Activated naive CD4-positive, alpha-beta T cell treated with anti-CD3 and anti-CD28 coated beads, Interleukin-2, amount 10 ng/mL, durations not matched to agents 7 days and 5 days (primary cell): Measurements from ENCODE around the gene PKDREJ.
"Not testable (repeated sequence)": the region's sequence is repeated elsewhere in the genome, so short reads cannot be mapped to it uniquely, and the experiment has no call there.

Experiments
- CTCF ChIA-PET: fragments of 350-600 bp; sonication (Branson Sonifier 250); formaldehyde crosslinking; loops from one replicate; lab custom pipeline; 2021; ENCODE audit warnings: antibody characterized with exemption; lab: Charles Lee
- DNase-seq: peaks from one replicate; pipeline ENCODE4 v3.0.0-alpha.2; 2020
- H3K27ac Mint-ChIP-seq: one replicate; pipeline ENCODE4 v1.8.0; 2021; ENCODE audit warnings: mild to moderate bottlenecking, moderate library complexity, mixed read lengths
- H3K27me3 Mint-ChIP-seq: one replicate; pipeline ENCODE4 v1.8.0; 2021; ENCODE audit warnings: mild to moderate bottlenecking, mixed read lengths
- H3K36me3 Mint-ChIP-seq: one replicate; pipeline ENCODE4 v1.8.0; 2021; ENCODE audit warnings: mixed read lengths
- H3K4me1 Mint-ChIP-seq: one replicate; pipeline ENCODE4 v1.8.0; 2021; ENCODE audit warnings: mixed read lengths
- H3K4me3 Mint-ChIP-seq: one replicate; pipeline ENCODE4 v1.8.0; 2021; ENCODE audit warnings: mild to moderate bottlenecking, moderate library complexity, mixed read lengths
- H3K9me3 Mint-ChIP-seq: one replicate; pipeline ENCODE4 v1.8.0; 2021; ENCODE audit warnings: mixed read lengths

PKDREJ gene

DNA sequence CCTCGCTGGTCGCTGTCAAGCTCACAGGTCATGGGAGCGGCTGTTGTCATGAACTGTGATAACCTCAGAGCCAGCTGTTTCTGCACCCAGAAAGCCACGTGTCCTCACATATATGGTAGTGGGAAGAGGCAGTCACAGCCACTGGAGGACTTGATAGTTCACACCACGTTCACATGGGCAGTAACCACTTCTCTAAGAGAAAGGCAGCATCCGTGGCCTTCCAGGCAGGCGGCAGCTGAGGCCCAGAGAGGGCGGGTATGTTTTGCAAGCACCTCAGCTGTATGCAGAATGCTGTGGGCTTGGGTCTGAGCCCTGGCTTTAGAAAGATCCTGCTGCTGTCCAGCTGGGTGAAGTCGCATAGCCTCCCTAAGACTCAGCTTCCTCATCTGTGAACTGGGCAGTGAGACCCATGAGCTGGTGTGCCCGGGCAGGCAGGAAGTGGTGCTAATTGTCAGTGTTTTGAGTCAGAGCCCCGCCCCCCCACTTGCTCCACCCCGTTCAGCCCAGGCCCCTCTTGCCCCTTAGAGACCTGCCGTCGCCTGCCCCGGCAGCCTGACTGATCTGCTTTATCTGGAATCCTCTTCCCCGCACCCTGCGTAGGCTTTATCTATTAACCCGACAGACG lies 18.0 kb upstream of the PKDREJ start:
- H3K36me3 Mint-ChIP-seq: peaks cover 12% of the 10 kb centered on the region
- DNase-seq: no peak

DNA sequence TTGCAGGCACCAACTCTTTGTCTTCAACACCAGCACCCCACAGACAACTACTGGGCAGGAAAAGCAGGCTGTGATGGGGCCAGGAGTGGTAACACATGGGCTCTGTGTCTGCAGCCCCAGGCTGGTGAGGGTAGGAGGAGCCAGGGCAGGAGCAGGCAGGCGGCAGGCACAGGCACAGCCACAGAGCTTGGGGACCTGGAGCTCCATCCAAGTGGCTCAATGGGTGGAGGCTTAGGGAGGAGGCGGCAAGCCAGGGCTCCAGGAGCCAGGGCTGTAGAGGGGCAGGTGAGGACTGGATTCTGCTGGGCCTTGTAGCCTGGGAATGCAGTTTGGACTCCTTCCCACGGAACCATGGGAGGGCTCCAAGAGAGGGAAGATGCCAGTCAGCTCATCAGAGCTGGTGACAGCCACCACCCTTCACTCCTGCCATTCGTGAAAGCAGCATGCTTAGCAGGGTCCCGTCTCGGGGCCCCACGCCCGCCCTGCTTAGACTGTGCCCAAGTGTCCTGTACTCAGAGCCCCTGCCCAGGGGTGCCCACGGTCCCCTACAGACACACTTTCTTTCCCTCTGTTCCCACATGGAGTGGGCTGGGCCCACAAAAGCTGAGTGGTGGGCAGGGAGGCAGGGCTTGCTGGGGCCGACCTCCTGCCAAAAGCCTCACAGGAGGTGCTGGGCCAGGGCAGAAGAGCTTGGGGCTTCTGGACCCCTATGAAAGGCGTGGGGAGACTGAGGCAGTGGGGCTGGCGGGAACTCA lies 17.1 kb upstream of the PKDREJ start:
- peaks cover 3% of the 10 kb centered on the region for H3K9me3 Mint-ChIP-seq
- peaks cover 17% of the 10 kb centered on the region for H3K36me3 Mint-ChIP-seq
- H3K4me1 Mint-ChIP-seq: peaks cover 2% of the 10 kb centered on the region
- no peak overlapping the region for H3K27ac Mint-ChIP-seq
- CTCF ChIA-PET: no interaction called here
- H3K27me3 Mint-ChIP-seq: no peaks in the 10 kb centered on the region
- no peak overlapping the region for H3K4me3 Mint-ChIP-seq
- DNase-seq: no peak

More for the DNA sequence above, 18.0 kb upstream of the PKDREJ start:
- CTCF ChIA-PET: no interaction called here
- no peaks in the 10 kb centered on the region for H3K27me3 Mint-ChIP-seq
- no peaks in the 10 kb centered on the region for H3K9me3 Mint-ChIP-seq
- peaks cover 2% of the 10 kb centered on the region for H3K4me1 Mint-ChIP-seq
- H3K4me3 Mint-ChIP-seq: no peak overlapping the region
- no peak overlapping the region for H3K27ac Mint-ChIP-seq

DNA sequence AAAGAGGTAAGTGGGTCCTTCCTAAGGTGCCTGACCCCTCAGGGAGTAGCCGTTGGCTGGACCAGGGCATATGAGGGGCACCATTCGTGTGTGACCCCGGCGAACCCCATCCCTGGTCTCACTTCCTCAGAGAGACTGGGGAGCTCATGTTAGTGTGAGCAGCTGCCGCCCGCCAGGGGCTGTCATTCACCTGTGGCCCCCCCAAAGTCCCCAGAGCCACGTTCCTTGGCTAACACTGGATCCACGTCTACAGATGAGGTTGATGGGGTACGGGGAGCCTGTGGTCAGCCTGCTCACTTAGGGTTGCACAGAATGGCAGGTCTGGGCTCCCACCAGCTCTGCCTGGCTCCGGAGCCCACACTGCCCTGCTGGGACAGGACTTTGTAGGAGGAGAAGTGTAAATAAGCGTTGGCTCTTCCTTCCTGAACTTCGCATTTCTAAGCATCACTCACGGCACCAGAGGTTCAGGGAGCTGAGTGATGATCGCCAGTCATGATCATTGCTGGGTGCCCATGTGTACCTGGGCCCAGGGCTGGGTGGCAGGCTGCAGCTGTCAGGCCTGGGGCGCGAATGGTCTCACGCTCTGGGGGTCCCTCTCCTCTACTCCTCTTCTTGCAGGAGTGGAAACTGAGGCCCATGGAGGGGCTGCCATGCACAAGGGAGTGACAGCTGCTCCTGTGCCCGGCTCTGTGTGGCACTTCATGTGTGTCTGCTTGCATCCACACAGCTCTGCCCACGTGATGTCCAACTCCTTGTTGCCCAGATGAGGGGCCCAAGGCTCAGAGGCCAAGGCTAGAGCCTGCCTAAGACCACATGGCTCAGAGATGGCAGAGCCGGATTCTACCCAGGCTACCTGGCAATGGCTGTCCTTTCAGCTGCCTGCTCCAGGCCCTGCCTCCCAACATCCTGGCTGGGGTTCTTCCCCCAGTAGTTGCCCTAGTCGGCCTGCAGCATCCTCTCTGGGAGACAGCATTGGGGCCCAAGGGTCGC lies 15.8 kb upstream of the PKDREJ start:
- CTCF ChIA-PET: no interaction called here
- Mint-ChIP-seq H3K4me1 (peaks cover 2% of the 10 kb centered on the region), H3K4me3 (no peak overlapping the region)

DNA sequence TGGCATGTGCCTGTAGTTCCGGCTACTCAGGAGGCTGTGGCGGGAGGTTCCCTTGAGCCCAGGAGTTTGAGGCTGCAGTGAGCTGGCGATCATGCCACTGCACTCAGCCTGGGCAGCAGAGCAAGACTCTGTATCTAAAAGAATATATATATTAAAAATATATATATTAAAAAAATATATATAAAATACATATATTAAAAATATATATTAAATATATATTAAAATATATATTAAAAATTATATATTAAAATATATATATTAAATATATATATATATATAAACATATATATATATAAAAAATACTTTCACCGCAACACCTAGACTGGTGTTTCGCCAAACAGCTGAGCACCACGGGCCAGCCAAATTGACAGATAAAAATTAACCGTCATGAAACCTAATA lies 13.4 kb upstream of the PKDREJ start:
- no peak overlapping the region for H3K4me3 Mint-ChIP-seq
- no peak overlapping the region for H3K27ac Mint-ChIP-seq
- no peak for DNase-seq
- H3K9me3 Mint-ChIP-seq: peaks cover 3% of the 10 kb centered on the region
- H3K27me3 Mint-ChIP-seq: no peaks in the 10 kb centered on the region
- CTCF ChIA-PET: interaction anchor here (0.7 to 0.9 kb wide), 2 partner anchors 155 to 232 kb away, joined by 3 to 4 read pairs; no protein-coding TSS in a partner anchor
- H3K4me1 Mint-ChIP-seq: peaks cover 2% of the 10 kb centered on the region
- H3K36me3 Mint-ChIP-seq: peaks cover 9% of the 10 kb centered on the region

More for the DNA sequence above, 15.8 kb upstream of the PKDREJ start:
- H3K27me3 Mint-ChIP-seq: no peaks in the 10 kb centered on the region
- H3K36me3 Mint-ChIP-seq: peaks cover 10% of the 10 kb centered on the region
- peaks cover 3% of the 10 kb centered on the region for H3K9me3 Mint-ChIP-seq
- no peak overlapping the region for H3K27ac Mint-ChIP-seq
- DNase-seq: no peak

DNA sequence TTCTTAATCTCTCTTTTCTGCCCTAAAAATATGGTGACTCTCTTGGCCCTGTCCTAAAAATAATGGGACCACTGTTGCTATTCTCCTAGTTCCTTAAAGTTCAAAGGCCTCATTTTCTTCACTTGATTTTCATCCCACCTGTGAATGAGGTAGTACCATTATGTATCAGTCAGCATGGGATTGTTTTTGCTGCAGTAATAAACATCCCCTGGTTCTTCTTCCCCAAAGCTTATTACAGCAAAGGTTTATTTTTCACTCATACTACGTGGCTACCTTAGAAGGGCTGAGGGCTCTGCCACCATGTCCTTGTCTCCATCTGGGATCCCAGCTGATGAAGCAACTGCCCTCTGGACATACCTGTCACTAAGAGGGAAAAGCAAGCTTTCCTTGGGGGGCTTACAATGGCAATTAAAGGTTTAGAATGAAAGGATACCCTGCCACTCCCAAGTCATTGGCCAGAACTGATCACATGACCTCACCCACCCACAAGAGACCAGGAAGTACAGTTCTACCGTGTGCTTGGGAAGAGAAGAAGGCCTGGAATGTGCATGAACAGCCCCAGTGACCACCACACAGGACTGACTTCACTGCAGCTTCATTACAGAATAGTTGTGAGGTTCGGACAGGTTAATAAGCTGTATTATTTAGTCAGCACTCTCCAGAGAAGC lies 12.4 kb upstream of the PKDREJ start:
- Mint-ChIP-seq H3K27ac (no peak overlapping the region), H3K4me3 (no peak overlapping the region), H3K36me3 (peaks cover 9% of the 10 kb centered on the region), H3K9me3 (peaks cover 3% of the 10 kb centered on the region), H3K27me3 (no peaks in the 10 kb centered on the region), H3K4me1 (peaks cover 2% of the 10 kb centered on the region)
- CTCF ChIA-PET: interaction anchor here (1.0 kb wide), 1 partner anchor 269 kb away, joined by 3 read pairs; no protein-coding TSS in a partner anchor
- DNase-seq: no peak

DNA sequence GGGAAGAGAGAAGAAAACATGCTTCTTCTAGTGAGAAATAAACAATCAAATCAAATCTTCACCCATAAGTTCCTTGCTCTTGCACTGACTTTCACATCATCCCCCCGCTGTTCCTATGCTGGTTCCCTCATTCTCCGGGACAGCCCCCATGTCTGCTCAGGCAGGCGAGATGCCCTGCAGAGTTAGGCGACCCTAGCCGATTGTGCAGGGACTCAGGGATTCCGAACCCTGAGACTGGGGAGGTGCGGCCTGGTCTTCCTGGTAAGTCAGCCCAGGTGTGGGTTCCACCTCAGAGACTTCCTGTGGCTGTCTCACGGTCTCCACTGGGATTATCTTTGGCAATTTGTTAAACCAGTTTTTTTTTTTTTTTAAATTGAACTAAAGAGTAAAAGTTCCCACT lies 11.2 kb upstream of the PKDREJ start:
- Mint-ChIP-seq H3K27me3 (no peaks in the 10 kb centered on the region), H3K36me3 (peaks cover 11% of the 10 kb centered on the region), H3K4me1 (peaks cover 6% of the 10 kb centered on the region), H3K4me3 (no peak overlapping the region), H3K27ac (no peak overlapping the region), H3K9me3 (peaks cover 3% of the 10 kb centered on the region)
- CTCF ChIA-PET: no interaction called here
- no peak for DNase-seq

DNA sequence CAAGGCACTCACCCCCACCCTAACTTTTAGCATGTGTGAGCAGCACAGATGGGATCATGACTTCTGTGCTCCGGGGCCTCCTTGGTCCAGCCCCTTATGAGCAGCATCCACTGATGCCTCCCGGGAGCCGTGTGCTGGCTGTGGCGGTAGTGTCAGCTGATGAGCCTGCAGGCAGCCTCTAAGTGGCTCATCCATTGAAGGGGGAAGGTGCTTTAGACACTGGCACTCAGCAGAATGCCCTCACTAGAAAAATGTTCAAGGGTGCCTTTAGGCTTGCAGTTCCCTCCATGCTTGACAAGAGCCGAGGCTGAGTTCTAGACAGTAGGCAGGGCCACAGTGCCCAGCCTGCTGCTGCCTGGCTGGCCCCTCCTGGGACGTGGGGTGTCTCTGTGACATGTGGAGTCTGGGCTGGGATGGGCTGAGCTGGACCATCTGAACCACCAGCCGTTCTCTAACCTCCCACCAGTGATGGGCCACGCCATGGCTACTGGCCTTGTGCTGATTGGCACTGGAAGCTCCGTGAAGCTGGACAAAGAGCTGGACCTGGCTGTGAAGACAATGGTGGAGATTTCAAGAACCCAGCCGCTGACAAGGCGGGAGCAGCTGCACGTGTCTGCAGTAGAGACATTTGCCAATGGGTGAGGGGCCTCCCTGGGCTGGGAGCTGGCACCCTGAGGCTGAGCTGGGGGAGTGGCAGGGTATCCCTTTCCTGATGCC lies 10.4 kb upstream of the PKDREJ start:
- CTCF ChIA-PET: no interaction called here

DNA sequence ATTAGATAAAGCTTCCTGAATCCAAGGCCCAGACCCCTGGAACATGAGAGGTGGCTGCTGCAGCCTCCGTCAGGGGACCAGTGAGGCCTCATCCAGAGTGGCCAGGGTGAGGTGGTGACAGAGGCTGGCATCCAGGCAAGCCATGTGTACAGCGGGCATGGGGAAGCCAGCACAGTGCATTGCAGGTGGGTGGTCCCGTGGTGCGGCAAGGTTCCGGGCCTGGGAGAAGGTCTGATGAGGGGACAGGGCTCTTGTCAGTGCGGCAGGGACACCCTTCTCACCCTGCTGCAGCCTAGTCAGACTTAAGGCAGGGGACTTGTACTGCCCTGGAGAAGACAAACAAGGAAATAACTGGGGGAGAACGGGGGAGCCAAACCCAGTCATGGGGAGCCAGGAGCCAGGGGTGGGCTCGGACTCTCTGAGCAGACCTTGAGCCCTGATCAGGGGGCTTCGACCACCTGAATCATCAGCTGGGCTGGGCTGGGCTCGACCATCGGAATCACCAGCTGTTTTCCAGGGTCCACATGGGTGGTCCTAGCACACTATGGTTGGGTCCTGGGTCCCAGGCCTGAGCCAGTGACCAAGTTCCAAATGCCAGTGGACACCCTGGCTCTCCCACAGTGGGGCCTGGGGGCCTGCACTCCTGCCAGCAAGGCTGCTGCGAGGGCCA lies 9.8 kb upstream of the PKDREJ start:
- Mint-ChIP-seq H3K4me3 (no peak overlapping the region), H3K27me3 (no peaks in the 10 kb centered on the region), H3K27ac (no peak overlapping the region), H3K9me3 (peaks cover 3% of the 10 kb centered on the region), H3K36me3 (peaks cover 11% of the 10 kb centered on the region), H3K4me1 (peaks cover 13% of the 10 kb centered on the region)
- CTCF ChIA-PET: no interaction called here
- peak; percentile 11 for DNase-seq

More for the DNA sequence above, 10.4 kb upstream of the PKDREJ start:
- peaks cover 3% of the 10 kb centered on the region for H3K9me3 Mint-ChIP-seq
- no peak overlapping the region for H3K27ac Mint-ChIP-seq
- H3K36me3 Mint-ChIP-seq: peaks cover 11% of the 10 kb centered on the region
- H3K4me3 Mint-ChIP-seq: no peak overlapping the region
- H3K4me1 Mint-ChIP-seq: peaks cover 10% of the 10 kb centered on the region
- no peak for DNase-seq
- H3K27me3 Mint-ChIP-seq: no peaks in the 10 kb centered on the region

DNA sequence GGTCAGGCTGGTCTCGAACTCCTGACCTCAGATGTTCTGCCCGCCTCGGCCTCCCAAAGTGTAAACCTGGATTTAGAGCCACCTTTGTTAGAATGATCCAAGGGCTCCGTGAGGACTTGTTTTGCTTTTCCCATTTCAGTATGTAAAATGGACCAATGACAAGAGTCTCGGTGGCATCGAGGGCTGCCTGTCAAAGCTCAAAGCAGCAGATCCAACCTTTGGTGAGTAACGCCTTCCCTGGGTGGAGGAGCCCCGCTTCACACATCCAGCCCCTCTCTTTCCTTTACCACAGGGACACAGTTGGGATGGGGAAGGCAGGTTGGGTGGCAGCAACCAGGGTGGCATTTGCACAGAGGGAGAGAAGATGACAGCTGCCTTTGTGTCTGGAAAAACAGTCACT lies 9.1 kb upstream of the PKDREJ start:
- no peak overlapping the region for H3K4me3 Mint-ChIP-seq
- peaks cover 11% of the 10 kb centered on the region for H3K36me3 Mint-ChIP-seq
- CTCF ChIA-PET: no interaction called here
- DNase-seq: peak; percentile 16
- H3K27me3 Mint-ChIP-seq: peaks cover 5% of the 10 kb centered on the region
- H3K9me3 Mint-ChIP-seq: peaks cover 3% of the 10 kb centered on the region
- H3K27ac Mint-ChIP-seq: no peak overlapping the region
- H3K4me1 Mint-ChIP-seq: peaks cover 19% of the 10 kb centered on the region

DNA sequence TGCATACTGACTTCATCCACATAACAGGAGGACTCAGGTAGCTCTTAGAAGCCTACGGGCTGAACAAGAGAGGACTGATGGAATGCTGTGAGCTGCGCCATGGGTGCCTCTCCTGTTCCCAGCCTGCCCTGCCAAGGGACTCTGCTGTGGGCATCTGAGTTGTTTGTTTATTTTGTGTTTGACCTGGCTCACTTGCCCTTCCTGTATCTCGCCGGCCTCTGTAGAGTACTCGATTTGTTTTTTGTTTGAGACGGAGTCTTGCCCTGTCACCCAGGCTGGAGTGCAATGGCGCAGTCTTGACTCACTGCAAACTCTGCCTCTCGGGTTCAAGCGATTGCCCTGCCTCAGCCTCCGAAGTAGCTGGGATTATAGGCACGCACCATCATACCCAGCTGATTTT lies 6.4 kb upstream of the PKDREJ start:
- no peak overlapping the region for H3K27ac Mint-ChIP-seq
- H3K4me3 Mint-ChIP-seq: peak overlapping the region; percentile 60
- peak; percentile 15 for DNase-seq
- H3K4me1 Mint-ChIP-seq: peaks cover 18% of the 10 kb centered on the region
- peaks cover 8% of the 10 kb centered on the region for H3K36me3 Mint-ChIP-seq
- CTCF ChIA-PET: no interaction called here
- peaks cover 11% of the 10 kb centered on the region for H3K9me3 Mint-ChIP-seq
- H3K27me3 Mint-ChIP-seq: peaks cover 27% of the 10 kb centered on the region

DNA sequence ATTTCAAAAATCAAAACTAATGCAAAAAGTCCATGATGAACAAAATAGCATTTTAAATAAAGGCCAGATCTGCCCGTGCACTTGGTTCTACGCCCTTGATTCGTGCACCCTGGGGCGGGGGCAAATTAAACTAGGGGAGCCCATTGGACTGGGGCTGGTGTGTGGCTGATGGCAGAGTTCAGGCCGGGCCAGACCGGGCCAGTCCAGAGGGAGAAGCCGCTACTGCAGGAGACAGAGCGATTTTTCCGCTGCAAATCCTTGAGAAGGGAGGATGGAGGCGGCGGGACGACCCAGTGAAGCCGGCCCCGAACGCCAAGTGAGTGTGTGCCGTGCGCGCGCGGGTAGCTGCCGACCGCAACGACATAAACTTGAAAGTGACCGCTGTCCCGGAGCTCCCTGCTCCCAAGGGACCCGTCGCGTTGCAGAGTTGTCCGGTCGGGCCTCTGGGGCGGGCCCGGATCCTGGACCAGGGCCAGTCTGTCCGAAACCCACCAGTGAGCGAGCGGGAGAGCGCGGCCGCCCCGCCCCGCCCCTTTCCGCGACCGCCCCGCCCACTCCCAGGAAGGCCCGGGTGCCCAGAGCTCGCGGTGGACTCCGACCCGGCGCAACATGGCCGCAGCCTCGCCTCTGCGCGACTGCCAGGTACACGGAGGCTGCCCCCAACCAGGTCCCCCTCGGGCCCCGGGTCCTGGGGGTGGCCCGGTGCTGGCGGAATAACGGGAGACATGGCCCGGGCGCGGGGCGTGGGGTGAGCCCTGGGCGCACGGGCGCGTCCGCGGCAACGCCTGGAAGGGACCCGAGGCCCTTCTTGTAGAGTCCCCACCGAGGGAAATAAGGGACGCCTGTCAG lies 4.5 kb upstream of the PKDREJ start, which contains the start of gene TTC38:
Gene TTC38 (plus strand): TSS at position 578 of the 849 bp plus-strand sequence. CDS start 32 bp downstream, at position 610.
- peak; percentile 72 for DNase-seq
- Mint-ChIP-seq H3K36me3 (peaks cover 16% of the 10 kb centered on the region), H3K27ac (peak within 1 kb of the TSS; percentile 67), H3K9me3 (peaks cover 14% of the 10 kb centered on the region), H3K27me3 (peaks cover 43% of the 10 kb centered on the region), H3K4me1 (peaks cover 20% of the 10 kb centered on the region), H3K4me3 (peak within 1 kb of the TSS; percentile 84)
- CTCF ChIA-PET: interaction anchor here (1.3 kb wide), 1 partner anchor 30 kb away, joined by 3 read pairs; no protein-coding TSS in a partner anchor

DNA sequence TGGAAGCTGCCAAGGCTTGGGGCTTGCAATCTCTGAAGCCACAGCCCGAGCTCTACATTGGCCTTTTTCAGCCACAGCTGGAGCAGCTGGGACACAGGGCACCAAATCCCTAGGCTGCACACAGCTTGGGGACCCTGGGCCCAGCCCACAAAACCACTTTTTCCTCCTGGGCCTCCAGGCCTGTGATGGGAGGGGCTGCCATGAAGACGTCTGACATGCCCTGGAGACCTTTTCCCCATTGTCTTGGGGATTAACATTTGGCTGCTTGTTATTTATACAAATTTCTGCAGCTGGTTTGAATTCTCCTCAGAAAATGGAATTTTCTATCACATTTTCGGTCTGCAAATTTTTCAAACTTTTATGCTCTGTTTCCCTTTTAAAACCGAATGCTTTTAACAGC lies 2.5 kb upstream of the PKDREJ start:
- H3K27ac Mint-ChIP-seq, DNase-seq, CTCF ChIA-PET, H3K4me3 Mint-ChIP-seq: not testable (repeated sequence)
- peaks cover 16% of the 10 kb centered on the region for H3K36me3 Mint-ChIP-seq
- H3K27me3 Mint-ChIP-seq: peaks cover 64% of the 10 kb centered on the region
- H3K4me1 Mint-ChIP-seq: peaks cover 24% of the 10 kb centered on the region
- H3K9me3 Mint-ChIP-seq: peaks cover 15% of the 10 kb centered on the region
